Smooth muscle cell (in vitro differentiated cells): Measurements from ENCODE around the gene HOXC9. TPM values are rescaled to one million over a fixed set of nuclear protein-coding genes. Genes with fewer than 3 reads are reported as not detected.

Source experiments
- DNase-seq: peaks from one replicate; lab custom pipeline; 2025; ENCODE audit not compliant: unreplicated experiment; lab: John Stamatoyannopoulos, UW
- H2AFZ ChIP-seq: fragments of 200-600 bp; sonication (generic); 2 replicates; pipeline ENCODE4 v1.6.0; 2016; ENCODE audit warnings: antibody characterized with exemption, low read depth, mild to moderate bottlenecking
- H3F3A ChIP-seq: fragments of 200-600 bp; sonication (generic); 2 replicates; pipeline ENCODE4 v1.6.0; 2017; ENCODE audit warnings: antibody characterized with exemption, low read depth
- H3K27ac ChIP-seq: fragments of 200-600 bp; sonication (generic); 2 replicates; pipeline ENCODE4 v1.5.1; 2016; ENCODE audit warnings: low read depth, mild to moderate bottlenecking
- H3K27me3 ChIP-seq: fragments of 200-600 bp; sonication (generic); 2 replicates; pipeline ENCODE4 v1.6.1; 2016; ENCODE audit warnings: low read depth, mild to moderate bottlenecking
- H3K36me3 ChIP-seq: fragments of 200-600 bp; sonication (generic); 2 replicates; pipeline ENCODE4 v1.5.1; 2016; ENCODE audit warnings: low read depth
- H3K4me1 ChIP-seq: fragments of 200-600 bp; sonication (generic); 2 replicates; pipeline ENCODE4 v1.5.1; 2016; ENCODE audit warnings: low read depth
- H3K4me2 ChIP-seq: fragments of 200-600 bp; sonication (generic); 2 replicates; pipeline ENCODE4 v1.6.0; 2016; ENCODE audit warnings: mild to moderate bottlenecking
- H3K4me3 ChIP-seq: fragments of 200-600 bp; sonication (generic); 2 replicates; pipeline ENCODE4 v1.5.1; 2016; ENCODE audit warnings: mild to moderate bottlenecking
- H3K79me2 ChIP-seq: fragments of 200-600 bp; sonication (generic); 2 replicates; pipeline ENCODE4 v1.6.0; 2016; ENCODE audit warnings: low read depth, mild to moderate bottlenecking
- H3K9ac ChIP-seq: fragments of 200-600 bp; sonication (generic); 2 replicates; pipeline ENCODE4 v1.6.0; 2016; ENCODE audit warnings: low read depth
- H3K9me3 ChIP-seq: fragments of 200-600 bp; sonication (generic); replicated peaks from 2 replicates; pipeline ENCODE4 v1.5.1; 2016; ENCODE audit warnings: low read depth
- H4K20me1 ChIP-seq: fragments of 200-600 bp; sonication (generic); 2 replicates; pipeline ENCODE4 v1.6.0; 2016; ENCODE audit warnings: low read depth
- WGBS: methylation state at CpG from one replicate; pipeline ENCODE4 v1.1.7; 2016; ENCODE audit warnings: low lambda C conversion rate; 5-methylcytosine and 5-hydroxymethylcytosine counted together
- polyA plus RNA-seq: library from polyadenylated mRNA; unstranded; fragments of >200 nt; fragmentation: Nextera tagmentation; extraction: Ambion mirVana; gene quantifications from 2 replicates; pipeline ENCODE4 v1.2.1, GENCODE V29; 2016
- total RNA-seq: library from RNA; depleted of rRNA; stranded (reverse); fragments of >200 nt; gene quantifications from 2 replicates; pipeline ENCODE4 v1.2.3, GENCODE V29; 2014
- TF ChIP-seq, protein P1 (sequence below): fragments of 200-600 bp; sonication (generic); IDR thresholded peaks from 2 replicates; pipeline ENCODE4 v1.5.1; 2017; ENCODE audit warnings: borderline replicate concordance, mild to moderate bottlenecking, antibody characterized with exemption; ENCODE audit not compliant: insufficient read depth, poor library complexity, severe bottlenecking

HOXC9 gene
- total and polyA plus RNA-seq, 2 experiments from 2014 or later = 1.2 to 2.7 TPM

DNA sequence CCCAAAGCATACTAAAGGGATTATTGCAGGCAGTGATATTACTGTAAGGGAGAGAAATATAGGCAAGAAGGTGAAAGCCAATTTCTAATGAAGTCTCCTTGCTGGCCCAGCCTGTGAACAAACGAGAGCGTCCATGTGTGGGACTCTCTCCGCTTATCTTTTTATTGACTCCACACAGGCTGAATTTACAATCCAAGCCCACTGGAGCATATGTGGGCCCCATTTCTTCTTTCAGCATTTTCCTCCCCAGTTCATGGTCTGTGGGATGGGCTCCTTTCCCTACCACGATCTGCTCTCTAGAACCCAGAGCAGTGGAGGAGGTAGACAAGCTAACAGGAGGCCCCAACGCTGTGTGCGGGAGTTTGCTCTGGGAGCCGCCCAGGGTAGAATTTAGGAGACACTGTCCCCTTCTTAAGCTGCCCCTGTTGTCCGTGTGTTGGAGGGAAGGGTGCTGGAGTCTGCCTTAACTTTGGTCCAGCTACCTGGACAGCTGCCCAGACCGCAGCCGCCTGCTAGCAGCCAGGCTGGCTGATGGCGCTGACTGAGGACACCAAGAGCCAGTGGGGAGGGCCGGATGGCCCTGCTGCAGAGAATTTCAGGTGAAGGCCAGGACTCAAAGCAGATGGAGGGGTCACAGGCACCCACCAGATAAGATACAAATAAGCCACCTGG is 30.2 kb upstream of the HOXC9 start:
- Histone ChIP-seq H3K79me2 (no peaks in the 10 kb centered on the region), H2AFZ (no peak overlapping the region)
- DNase-seq = no peak

DNA sequence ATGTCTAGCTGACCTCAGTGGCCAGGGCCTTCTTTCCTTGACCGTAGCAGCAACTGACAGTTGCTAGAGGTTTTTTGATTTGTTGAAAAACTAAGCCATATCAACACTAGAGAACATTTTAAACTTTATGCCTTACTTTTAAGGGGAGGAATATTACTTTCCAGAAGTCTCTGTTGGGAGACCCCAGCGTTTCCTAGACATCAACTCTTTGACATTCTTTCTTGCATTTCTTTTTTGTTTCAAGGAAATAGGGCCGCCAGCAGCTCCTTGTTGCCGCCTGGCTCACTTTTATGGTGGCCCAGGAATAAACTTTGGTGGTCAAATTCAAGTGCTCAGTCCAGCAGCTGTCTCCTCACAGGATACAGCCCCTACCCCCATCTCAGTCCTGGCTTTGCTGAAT is 29.5 kb upstream of the HOXC9 start:
- H4K20me1 ChIP-seq = no peaks in the 10 kb centered on the region
- H3K27me3 ChIP-seq = peaks cover 100% of the 10 kb centered on the region
- H2AFZ ChIP-seq = no peak overlapping the region
- no peaks in the 10 kb centered on the region for H3K9me3 ChIP-seq
- no peaks in the 10 kb centered on the region for H3K79me2 ChIP-seq
- H3K27ac ChIP-seq = no peak overlapping the region
- H3K4me1 ChIP-seq = peaks cover 4% of the 10 kb centered on the region
- TF ChIP-seq, protein P1, sequence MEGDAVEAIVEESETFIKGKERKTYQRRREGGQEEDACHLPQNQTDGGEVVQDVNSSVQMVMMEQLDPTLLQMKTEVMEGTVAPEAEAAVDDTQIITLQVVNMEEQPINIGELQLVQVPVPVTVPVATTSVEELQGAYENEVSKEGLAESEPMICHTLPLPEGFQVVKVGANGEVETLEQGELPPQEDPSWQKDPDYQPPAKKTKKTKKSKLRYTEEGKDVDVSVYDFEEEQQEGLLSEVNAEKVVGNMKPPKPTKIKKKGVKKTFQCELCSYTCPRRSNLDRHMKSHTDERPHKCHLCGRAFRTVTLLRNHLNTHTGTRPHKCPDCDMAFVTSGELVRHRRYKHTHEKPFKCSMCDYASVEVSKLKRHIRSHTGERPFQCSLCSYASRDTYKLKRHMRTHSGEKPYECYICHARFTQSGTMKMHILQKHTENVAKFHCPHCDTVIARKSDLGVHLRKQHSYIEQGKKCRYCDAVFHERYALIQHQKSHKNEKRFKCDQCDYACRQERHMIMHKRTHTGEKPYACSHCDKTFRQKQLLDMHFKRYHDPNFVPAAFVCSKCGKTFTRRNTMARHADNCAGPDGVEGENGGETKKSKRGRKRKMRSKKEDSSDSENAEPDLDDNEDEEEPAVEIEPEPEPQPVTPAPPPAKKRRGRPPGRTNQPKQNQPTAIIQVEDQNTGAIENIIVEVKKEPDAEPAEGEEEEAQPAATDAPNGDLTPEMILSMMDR = no peak
- 37% methylated on average over 4 of the region's 4 CpGs for WGBS
- H3K4me2 ChIP-seq = no peak overlapping the region
- DNase-seq = no peak
- no peak overlapping the region for H3K9ac ChIP-seq
- no peak overlapping the region for H3K4me3 ChIP-seq
- H3K36me3 ChIP-seq = no peaks in the 10 kb centered on the region
- H3F3A ChIP-seq = no peaks in the 10 kb centered on the region

More for the DNA sequence above, 30.2 kb upstream of the HOXC9 start:
- no peaks in the 10 kb centered on the region for H3F3A ChIP-seq
- peaks cover 100% of the 10 kb centered on the region for H3K27me3 ChIP-seq
- H3K4me2 ChIP-seq = no peak overlapping the region
- H4K20me1 ChIP-seq = no peaks in the 10 kb centered on the region
- no peaks in the 10 kb centered on the region for H3K4me1 ChIP-seq
- H3K27ac ChIP-seq = no peak overlapping the region
- no peak overlapping the region for H3K4me3 ChIP-seq
- TF ChIP-seq, protein P1 = no peak
- H3K36me3 ChIP-seq = no peaks in the 10 kb centered on the region
- 41% methylated on average over 12 of the region's 12 CpGs for WGBS
- H3K9ac ChIP-seq = no peak overlapping the region
- H3K9me3 ChIP-seq = no peaks in the 10 kb centered on the region

DNA sequence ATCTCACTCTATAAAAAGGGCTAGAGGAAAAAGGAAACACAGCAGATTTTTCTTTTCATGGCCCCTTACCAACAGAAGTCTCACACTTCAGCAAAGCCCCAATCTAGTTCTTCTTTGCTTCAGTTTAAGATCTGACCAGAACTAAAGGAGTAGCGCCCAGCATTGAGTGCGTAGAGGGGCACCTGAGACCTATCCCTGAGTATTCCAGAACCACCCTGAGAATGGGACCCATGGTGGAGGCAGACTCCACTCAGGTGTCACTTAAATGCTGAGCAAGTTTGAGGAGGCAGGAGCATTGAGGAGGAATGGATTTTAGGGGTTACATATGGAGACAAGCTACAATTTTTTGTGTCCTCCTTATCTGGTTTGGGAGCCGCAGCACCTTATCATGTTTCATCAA is 28.8 kb upstream of the HOXC9 start:
- no peaks in the 10 kb centered on the region for H3K79me2 ChIP-seq
- H4K20me1 ChIP-seq = no peaks in the 10 kb centered on the region
- WGBS = 82% methylated on average over 3 of the region's 3 CpGs
- H3K4me2 ChIP-seq = no peak overlapping the region
- H3F3A ChIP-seq = no peaks in the 10 kb centered on the region
- peaks cover 100% of the 10 kb centered on the region for H3K27me3 ChIP-seq
- no peak overlapping the region for H3K9ac ChIP-seq
- H3K27ac ChIP-seq = no peak overlapping the region
- H3K4me1 ChIP-seq = peaks cover 4% of the 10 kb centered on the region
- TF ChIP-seq, protein P1 = no peak
- H3K4me3 ChIP-seq = no peak overlapping the region
- H3K36me3 ChIP-seq = no peaks in the 10 kb centered on the region
- no peak for DNase-seq
- H2AFZ ChIP-seq = no peak overlapping the region
- H3K9me3 ChIP-seq = no peaks in the 10 kb centered on the region

DNA sequence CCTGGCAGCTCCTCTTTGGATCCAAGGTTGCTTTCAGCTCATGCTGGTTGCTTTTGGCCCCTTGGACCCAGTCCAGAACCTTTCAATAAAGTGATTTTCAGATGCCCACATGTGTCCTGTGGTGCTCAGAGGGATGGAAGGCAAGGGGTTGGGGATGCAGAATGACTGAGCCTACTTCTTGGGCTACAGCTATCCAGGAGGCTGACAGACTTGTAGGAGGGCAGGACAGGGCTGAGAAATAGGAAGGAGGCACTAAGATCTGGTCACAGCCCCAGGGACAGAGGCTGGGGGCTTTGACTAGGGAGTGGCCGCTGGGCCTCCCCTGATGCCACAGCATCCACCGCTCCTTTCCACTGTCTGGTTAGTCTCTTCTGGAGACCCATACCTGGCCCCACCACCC is 28.3 kb upstream of the HOXC9 start:
- H2AFZ ChIP-seq = no peak overlapping the region
- H3K9ac ChIP-seq = no peak overlapping the region
- no peaks in the 10 kb centered on the region for H3F3A ChIP-seq
- H3K4me3 ChIP-seq = no peak overlapping the region
- TF ChIP-seq, protein P1 = no peak
- no peaks in the 10 kb centered on the region for H4K20me1 ChIP-seq
- H3K79me2 ChIP-seq = no peaks in the 10 kb centered on the region
- H3K4me2 ChIP-seq = no peak overlapping the region
- H3K9me3 ChIP-seq = no peaks in the 10 kb centered on the region
- no peaks in the 10 kb centered on the region for H3K36me3 ChIP-seq
- H3K27ac ChIP-seq = no peak overlapping the region
- no peak for DNase-seq
- peaks cover 4% of the 10 kb centered on the region for H3K4me1 ChIP-seq
- H3K27me3 ChIP-seq = peaks cover 100% of the 10 kb centered on the region
- WGBS = 55% methylated on average over 2 of the region's 2 CpGs
